Parathyroid adenoma (tissue), 2 donors: ENCODE results near the gene CHI3L2.

Experiments used
- H2AFZ ChIP-seq: fragments of 300-600 bp; sonication (generic); one replicate; pipeline ENCODE4 v1.7.0; 2017; ENCODE audit warnings: antibody characterized with exemption, mild to moderate bottlenecking
- H3K27ac ChIP-seq: fragments of 300-600 bp; sonication (generic); one replicate; pipeline ENCODE4 v1.7.0; 2017
- H3K27me3 ChIP-seq: fragments of 300-600 bp; sonication (generic); one replicate; pipeline ENCODE4 v1.7.0; 2017; ENCODE audit warnings: low read length; ENCODE audit not compliant: control insufficient read depth, insufficient read depth
- H3K36me3 ChIP-seq: fragments of 300-600 bp; sonication (generic); one replicate; pipeline ENCODE4 v1.7.0; 2017; ENCODE audit warnings: low read length; ENCODE audit not compliant: control insufficient read depth, insufficient read depth
- H3K4me1 ChIP-seq: fragments of 300-600 bp; sonication (generic); one replicate; pipeline ENCODE4 v1.7.0; 2017; ENCODE audit warnings: control low read depth
- H3K4me2 ChIP-seq: fragments of 300-600 bp; sonication (generic); one replicate; pipeline ENCODE4 v1.7.0; 2017; ENCODE audit warnings: low read length
- H3K4me3 ChIP-seq: fragments of 300-600 bp; sonication (generic); one replicate; pipeline ENCODE4 v1.7.0; 2017; ENCODE audit warnings: low read depth, low read length
- H3K79me2 ChIP-seq: fragments of 300-600 bp; sonication (generic); one replicate; pipeline ENCODE4 v1.7.0; 2017; ENCODE audit warnings: control low read depth
- H3K9ac ChIP-seq: fragments of 300-600 bp; sonication (generic); one replicate; pipeline ENCODE4 v1.7.0; 2017; ENCODE audit warnings: mild to moderate bottlenecking
- H3K9me3 ChIP-seq: fragments of 300-600 bp; sonication (generic); one replicate; pipeline ENCODE4 v1.7.0; 2017; ENCODE audit warnings: low read length; ENCODE audit not compliant: control insufficient read depth
- CTCF ChIP-seq: fragments of 300-600 bp; sonication (generic); IDR thresholded peaks from one replicate; pipeline ENCODE4 v1.7.0; 2017; ENCODE audit warnings: antibody characterized with exemption, mild to moderate bottlenecking
- donor health status: primary hyperparathyroidism.

The CHI3L2 gene

GRCh38 chr1:111275079-111275478 lies 47.6 kb downstream of the CHI3L2 start:
- H3K4me3 ChIP-seq: no peak overlapping the region
- H2AFZ ChIP-seq: no peak overlapping the region
- no peaks in the 10 kb centered on the region for H3K79me2 ChIP-seq
- no peak overlapping the region for H3K27ac ChIP-seq
- H3K9me3 ChIP-seq: no peaks in the 10 kb centered on the region
- H3K36me3 ChIP-seq: no peaks in the 10 kb centered on the region
- TF ChIP-seq CTCF: no peak
- no peaks in the 10 kb centered on the region for H3K27me3 ChIP-seq
- no peak overlapping the region for H3K4me2 ChIP-seq
- no peaks in the 10 kb centered on the region for H3K4me1 ChIP-seq
- H3K9ac ChIP-seq: no peak overlapping the region

- H3K36me3 ChIP-seq: no peaks in the 10 kb centered on the region
- no peak for TF ChIP-seq CTCF
- H3K4me3 ChIP-seq: no peak overlapping the region
- no peak overlapping the region for H2AFZ ChIP-seq
- H3K27me3 ChIP-seq: no peaks in the 10 kb centered on the region
- H3K79me2 ChIP-seq: no peaks in the 10 kb centered on the region
- no peaks in the 10 kb centered on the region for H3K9me3 ChIP-seq
- no peak overlapping the region for H3K4me2 ChIP-seq
- H3K9ac ChIP-seq: no peak overlapping the region
- no peak overlapping the region for H3K27ac ChIP-seq
- H3K4me1 ChIP-seq: no peaks in the 10 kb centered on the region
These were observed 48.4 kb downstream of the CHI3L2 start for GRCh38 chr1:111275780-111276433.

GRCh38 chr1:111279144-111279543 lies 51.6 kb downstream of the CHI3L2 start:
- H3K9ac ChIP-seq: no peak overlapping the region
- no peak for TF ChIP-seq CTCF
- no peak overlapping the region for H2AFZ ChIP-seq
- H3K9me3 ChIP-seq: no peaks in the 10 kb centered on the region
- H3K4me1 ChIP-seq: no peaks in the 10 kb centered on the region
- no peaks in the 10 kb centered on the region for H3K36me3 ChIP-seq
- no peaks in the 10 kb centered on the region for H3K79me2 ChIP-seq
- H3K4me3 ChIP-seq: no peak overlapping the region
- no peak overlapping the region for H3K4me2 ChIP-seq
- no peaks in the 10 kb centered on the region for H3K27me3 ChIP-seq
- no peak overlapping the region for H3K27ac ChIP-seq

GRCh38 chr1:111280267-111280666 lies 52.8 kb downstream of the CHI3L2 start:
- no peak overlapping the region for H2AFZ ChIP-seq
- H3K4me2 ChIP-seq: no peak overlapping the region
- H3K9ac ChIP-seq: no peak overlapping the region
- H3K79me2 ChIP-seq: no peaks in the 10 kb centered on the region
- no peak overlapping the region for H3K27ac ChIP-seq
- TF ChIP-seq CTCF: no peak
- no peaks in the 10 kb centered on the region for H3K4me1 ChIP-seq
- H3K27me3 ChIP-seq: no peaks in the 10 kb centered on the region
- H3K36me3 ChIP-seq: no peaks in the 10 kb centered on the region
- H3K9me3 ChIP-seq: no peaks in the 10 kb centered on the region
- no peak overlapping the region for H3K4me3 ChIP-seq

GRCh38 chr1:111281411-111281810 lies 53.9 kb downstream of the CHI3L2 start:
- H3K36me3 ChIP-seq: no peaks in the 10 kb centered on the region
- H2AFZ ChIP-seq: no peak overlapping the region
- H3K4me3 ChIP-seq: no peak overlapping the region
- TF ChIP-seq CTCF: no peak
- no peaks in the 10 kb centered on the region for H3K27me3 ChIP-seq
- H3K27ac ChIP-seq: no peak overlapping the region
- H3K79me2 ChIP-seq: no peaks in the 10 kb centered on the region
- no peak overlapping the region for H3K4me2 ChIP-seq
- H3K4me1 ChIP-seq: peaks cover 5% of the 10 kb centered on the region
- H3K9ac ChIP-seq: no peak overlapping the region
- H3K9me3 ChIP-seq: no peaks in the 10 kb centered on the region
